ENCODE results near the gene SF3B5.

Gene SF3B5

GRCh38 chr6:144110210-144110609 lies 14.8 kb upstream of the SF3B5 start:
- TF ChIP-seq CTCF (IDR thresholded peaks at IDR 0.05; ENCODE audit: insufficient read depth, missing control alignments), result no peak
- FAIRE-seq (no peak), DNase-seq (ENCODE audit: insufficient read length, low spot score) (no peak)

- no peak for FAIRE-seq
Observed at GRCh38 chr6:144106206-144106605, 10.8 kb upstream of the SF3B5 start.

GRCh38 chr6:144104898-144105487 lies 9.6 kb upstream of the SF3B5 start:
- FAIRE-seq (peak; percentile 74), DNase-seq (ENCODE audit: insufficient read length, low spot score) (no peak)
- TF ChIP-seq CTCF (IDR thresholded peaks at IDR 0.05; ENCODE audit: insufficient read depth, missing control alignments), result peak; percentile 79

More at GRCh38 chr6:144106206-144106605, 10.8 kb upstream of the SF3B5 start:
- DNase-seq (ENCODE audit: insufficient read length, low spot score), result no peak
- no peak for TF ChIP-seq CTCF (IDR thresholded peaks at IDR 0.05; ENCODE audit: insufficient read depth, missing control alignments)

GRCh38 chr6:144104488-144104887 lies 9.1 kb upstream of the SF3B5 start:
- no peak for FAIRE-seq
- no peak for TF ChIP-seq CTCF (IDR thresholded peaks at IDR 0.05; ENCODE audit: insufficient read depth, missing control alignments)
- DNase-seq (ENCODE audit: insufficient read length, low spot score), result no peak

- DNase-seq (ENCODE audit: insufficient read length, low spot score) (no peak), FAIRE-seq (no peak)
- no peak for TF ChIP-seq CTCF (IDR thresholded peaks at IDR 0.05; ENCODE audit: insufficient read depth, missing control alignments)
Observed at GRCh38 chr6:144103026-144103563, 7.7 kb upstream of the SF3B5 start.

GRCh38 chr6:144098993-144099392 lies 3.6 kb upstream of the SF3B5 start:
- no peak for FAIRE-seq
- TF ChIP-seq CTCF (IDR thresholded peaks at IDR 0.05; ENCODE audit: insufficient read depth, missing control alignments), result no peak
- no peak for DNase-seq (ENCODE audit: insufficient read length, low spot score)

GRCh38 chr6:144094731-144095133 lies 641 bp downstream of the SF3B5 start:
- DNase-seq (ENCODE audit: insufficient read length, low spot score) (no peak), FAIRE-seq (no peak)
- TF ChIP-seq CTCF (IDR thresholded peaks at IDR 0.05; ENCODE audit: insufficient read depth, missing control alignments), result no peak

Data from D721Med (cell line).